HUES48 (cell line): ENCODE data around the gene MSANTD3.
A peak's percentile ranks its signal among the peaks of the same experiment; 100 is the strongest.

Experiments
- H3K27ac ChIP-seq: one replicate; pipeline ENCODE4 v1.7.0; 2013; ENCODE audit warnings: low read depth, low read length, inconsistent platforms
- H3K27me3 ChIP-seq: 2 replicates; pipeline ENCODE4 v1.6.1; 2013; ENCODE audit warnings: mild to moderate bottlenecking, low read length; ENCODE audit not compliant: control insufficient read depth, insufficient read depth
- H3K36me3 ChIP-seq: 2 replicates; pipeline ENCODE4 v1.6.1; 2013; ENCODE audit warnings: low read length; ENCODE audit not compliant: control insufficient read depth, insufficient read depth
- H3K4me1 ChIP-seq: 2 replicates; pipeline ENCODE4 v1.6.1; 2013; ENCODE audit warnings: mild to moderate bottlenecking, low read length; ENCODE audit not compliant: control insufficient read depth, insufficient read depth
- H3K4me3 ChIP-seq: 2 replicates; pipeline ENCODE4 v1.5.1; 2013; ENCODE audit warnings: mild to moderate bottlenecking, low read depth, low read length
- H3K9ac ChIP-seq: 2 replicates; pipeline ENCODE4 v1.6.1; 2013; ENCODE audit warnings: mild to moderate bottlenecking, low read depth, low read length, moderate library complexity
- H3K9me3 ChIP-seq: 2 replicates; pipeline ENCODE4 v1.6.1; 2013; ENCODE audit warnings: low read length; ENCODE audit not compliant: control insufficient read depth, insufficient read depth

The MSANTD3 gene

DNA sequence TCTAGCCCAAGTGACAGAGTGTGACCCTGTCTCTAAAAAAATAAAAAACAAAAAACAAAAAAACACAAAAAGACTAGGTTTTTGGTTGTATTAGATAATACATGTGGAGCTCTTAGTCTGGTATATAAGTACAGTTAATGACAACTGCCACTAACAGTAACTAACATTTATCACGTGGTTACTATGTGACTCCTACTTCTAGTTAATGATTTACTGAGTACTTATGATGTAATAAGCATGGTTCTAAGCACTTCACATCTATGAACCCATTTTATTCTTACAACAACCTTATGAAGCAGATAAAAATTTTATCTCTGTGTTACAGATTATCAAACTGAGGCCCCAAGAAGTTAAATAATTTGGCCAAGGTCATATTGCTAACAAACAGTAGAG is 39.9 kb downstream of the MSANTD3 start:
- H3K9me3 ChIP-seq, result no peaks in the 10 kb centered on the region
- H3K4me3 ChIP-seq, result no peak overlapping the region
- no peak overlapping the region for H3K27ac ChIP-seq
- no peaks in the 10 kb centered on the region for H3K36me3 ChIP-seq
- no peaks in the 10 kb centered on the region for H3K4me1 ChIP-seq
- no peaks in the 10 kb centered on the region for H3K27me3 ChIP-seq
- H3K9ac ChIP-seq, result no peak overlapping the region

DNA sequence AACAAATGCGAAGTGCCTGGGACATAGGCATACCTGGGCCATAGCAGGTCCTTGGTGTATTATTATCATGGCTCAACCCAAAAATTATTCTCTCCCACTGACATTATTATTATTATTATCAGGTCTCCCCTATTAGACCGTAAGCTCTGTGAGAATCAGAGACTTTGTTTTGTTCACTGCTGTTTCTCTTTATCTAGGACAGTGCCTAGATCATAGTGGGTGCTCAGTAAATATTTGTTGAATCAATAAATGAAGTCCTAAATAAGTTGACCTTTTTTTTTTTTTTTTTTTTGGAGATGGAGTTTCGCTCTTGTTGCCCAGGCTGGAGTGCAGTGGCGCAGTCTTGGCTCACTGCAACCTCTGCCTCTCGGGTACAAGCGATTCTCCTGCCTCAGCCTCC is 41.1 kb downstream of the MSANTD3 start:
- no peaks in the 10 kb centered on the region for H3K36me3 ChIP-seq
- no peaks in the 10 kb centered on the region for H3K27me3 ChIP-seq

DNA sequence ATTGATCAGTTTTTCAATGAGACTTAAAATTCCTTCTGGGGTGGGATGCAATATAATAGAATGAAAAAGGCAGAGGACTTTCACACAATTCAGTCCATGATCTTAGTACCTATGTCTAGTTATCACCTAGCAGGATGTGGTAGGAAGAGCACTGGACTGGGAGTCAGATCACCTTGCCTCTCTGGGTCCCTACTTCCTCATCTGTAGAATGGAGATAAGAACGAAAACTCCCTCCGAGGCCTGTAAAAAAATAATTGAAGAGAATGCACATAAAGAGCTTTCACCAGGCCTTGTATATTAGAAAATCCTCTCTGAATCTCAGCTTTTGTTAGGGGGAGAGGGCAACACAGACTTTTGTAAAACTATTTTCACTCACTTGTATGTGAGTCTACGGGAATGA is 45.3 kb downstream of the MSANTD3 start:
- H3K27ac ChIP-seq, result peak overlapping the region; percentile 82

More for the DNA sequence above, 41.1 kb downstream of the MSANTD3 start:
- Histone ChIP-seq H3K9me3 (no peaks in the 10 kb centered on the region), H3K4me3 (no peak overlapping the region), H3K4me1 (peaks cover 7% of the 10 kb centered on the region), H3K9ac (no peak overlapping the region), H3K27ac (no peak overlapping the region)

DNA sequence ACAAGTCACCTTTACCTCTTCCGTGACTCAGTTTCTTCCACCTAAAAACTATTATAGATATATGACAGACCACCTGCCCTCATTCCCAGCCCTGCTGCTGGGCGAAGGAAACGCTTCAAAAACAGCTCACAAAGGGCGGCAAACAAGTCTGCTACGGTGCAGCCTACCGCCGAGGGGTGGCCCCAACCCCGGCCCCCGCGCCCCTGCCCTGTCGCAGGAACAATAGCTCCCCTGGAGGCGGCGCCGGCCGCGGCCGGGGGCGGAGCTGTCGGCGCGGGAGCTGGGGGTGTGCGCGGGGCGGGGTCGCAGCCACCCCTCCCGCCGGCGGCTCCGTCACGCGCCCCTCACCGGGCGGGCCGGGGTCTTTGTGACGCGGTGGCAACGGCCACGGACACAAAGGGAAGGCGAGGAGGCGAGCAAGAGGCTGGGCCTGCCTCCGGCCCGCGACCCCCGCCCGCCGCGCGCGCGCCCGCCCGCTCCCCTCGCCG is 45.9 kb downstream of the MSANTD3 start, which contains the start of gene TMEFF1:
TSS of gene TMEFF1 (plus strand) at position 362 of the 488 bp plus-strand sequence. CDS start 396 bp downstream, outside the sequence.
- Histone ChIP-seq H3K36me3 (no peaks in the 10 kb centered on the region), H3K9ac (peak within 1 kb of the TSS; percentile 93), H3K4me1 (peaks cover 16% of the 10 kb centered on the region), H3K9me3 (no peaks in the 10 kb centered on the region), H3K27me3 (no peaks in the 10 kb centered on the region), H3K27ac (peak within 1 kb of the TSS; percentile 82), H3K4me3 (peak within 1 kb of the TSS; percentile 93)

More for the DNA sequence above, 45.3 kb downstream of the MSANTD3 start:
- no peaks in the 10 kb centered on the region for H3K27me3 ChIP-seq
- no peaks in the 10 kb centered on the region for H3K36me3 ChIP-seq
- no peak overlapping the region for H3K9ac ChIP-seq
- H3K9me3 ChIP-seq, result no peaks in the 10 kb centered on the region
- H3K4me1 ChIP-seq, result peaks cover 16% of the 10 kb centered on the region
- H3K4me3 ChIP-seq, result peak overlapping the region; percentile 93; the same call in 1 of the 2 replicates

DNA sequence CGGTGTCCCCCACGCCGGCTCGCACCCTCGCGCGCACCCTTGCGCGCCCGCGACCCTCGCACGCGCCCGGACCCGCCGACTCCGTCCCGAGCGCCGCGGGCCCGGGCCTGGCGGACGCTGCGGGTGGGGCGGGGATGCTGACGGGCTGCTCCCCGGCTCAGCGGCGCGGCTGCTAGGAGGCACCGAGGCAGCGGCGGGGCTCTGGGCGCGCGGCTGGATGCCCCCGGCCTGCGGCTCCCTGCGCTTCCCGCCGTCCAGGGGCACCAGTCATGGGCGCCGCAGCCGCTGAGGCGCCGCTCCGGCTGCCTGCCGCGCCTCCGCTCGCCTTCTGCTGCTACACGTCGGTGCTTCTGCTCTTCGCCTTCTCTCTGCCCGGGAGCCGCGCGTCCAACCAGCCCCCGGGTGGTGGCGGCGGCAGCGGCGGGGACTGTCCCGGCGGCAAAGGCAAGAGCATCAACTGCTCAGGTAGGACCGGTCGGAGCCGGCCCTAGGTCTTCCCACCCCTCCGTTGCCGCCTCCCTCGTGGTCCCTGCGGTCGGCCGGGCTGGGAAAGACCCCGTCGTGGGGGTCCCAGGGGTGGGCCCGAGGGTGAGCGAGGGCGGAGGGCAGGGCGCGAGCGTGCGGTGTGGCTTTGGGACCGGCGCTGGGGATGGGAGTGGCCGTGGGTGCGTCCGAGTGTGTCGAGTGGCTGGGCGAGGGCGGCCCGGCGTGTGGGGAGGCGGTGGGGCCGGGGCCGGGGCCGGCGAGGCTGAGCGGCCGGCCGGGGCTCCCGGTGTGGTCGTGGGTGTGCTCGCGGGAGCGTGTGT is 46.5 kb downstream of the MSANTD3 start:
- peak overlapping the region; percentile 82 for H3K27ac ChIP-seq

DNA sequence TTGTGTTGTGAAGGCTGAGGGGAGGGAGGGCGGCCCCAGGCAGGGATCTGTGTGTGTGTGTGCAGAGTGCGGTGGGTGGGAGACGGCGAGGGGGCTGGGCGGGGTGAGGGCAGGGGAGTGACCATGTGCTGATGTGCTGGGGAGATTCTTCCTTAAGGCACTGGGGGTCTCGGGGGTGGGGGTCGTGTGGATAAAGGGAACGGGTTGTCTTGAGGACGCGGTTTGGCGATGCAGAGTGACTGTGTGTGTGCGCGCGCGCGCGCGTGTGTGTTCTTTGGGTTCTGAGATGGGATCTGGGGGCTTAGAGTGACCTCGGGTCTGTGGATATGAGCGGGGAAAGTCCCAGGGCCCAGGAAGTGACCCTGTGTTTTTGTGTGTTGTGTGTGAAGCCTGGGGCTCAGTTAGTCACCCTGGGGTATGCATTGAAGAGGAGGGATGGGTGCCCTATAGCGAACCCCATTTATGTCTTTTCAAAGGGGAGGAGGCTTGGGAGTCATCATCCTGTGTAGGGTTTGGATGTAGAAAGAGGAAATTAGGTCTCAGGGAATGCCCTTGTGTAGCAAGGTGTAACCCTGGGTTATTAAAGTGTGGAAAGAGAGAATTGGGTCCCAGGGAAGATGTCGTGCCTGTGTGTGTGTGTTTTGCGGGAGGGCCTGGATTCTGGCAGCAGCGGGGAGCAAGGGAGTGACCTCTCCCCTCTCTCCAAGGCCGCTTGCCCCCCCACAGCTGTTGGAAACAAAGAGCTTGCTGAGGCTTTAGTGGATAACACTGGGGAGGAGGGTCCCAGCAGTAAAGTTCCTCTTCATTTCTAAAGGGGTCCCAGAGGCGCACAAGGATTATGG is 47.4 kb downstream of the MSANTD3 start:
- H3K4me3 ChIP-seq, result peak overlapping the region; percentile 93
- peaks cover 20% of the 10 kb centered on the region for H3K4me1 ChIP-seq
- H3K9ac ChIP-seq, result peak overlapping the region; percentile 93
- H3K9me3 ChIP-seq, result no peaks in the 10 kb centered on the region
- H3K27me3 ChIP-seq, result no peaks in the 10 kb centered on the region
- H3K36me3 ChIP-seq, result no peaks in the 10 kb centered on the region
- peak overlapping the region; percentile 82 for H3K27ac ChIP-seq

More for the DNA sequence above, 46.5 kb downstream of the MSANTD3 start:
- Histone ChIP-seq H3K9me3 (no peaks in the 10 kb centered on the region), H3K4me1 (peaks cover 20% of the 10 kb centered on the region), H3K9ac (peak overlapping the region; percentile 93), H3K27me3 (no peaks in the 10 kb centered on the region), H3K4me3 (peak overlapping the region; percentile 93), H3K36me3 (no peaks in the 10 kb centered on the region)

DNA sequence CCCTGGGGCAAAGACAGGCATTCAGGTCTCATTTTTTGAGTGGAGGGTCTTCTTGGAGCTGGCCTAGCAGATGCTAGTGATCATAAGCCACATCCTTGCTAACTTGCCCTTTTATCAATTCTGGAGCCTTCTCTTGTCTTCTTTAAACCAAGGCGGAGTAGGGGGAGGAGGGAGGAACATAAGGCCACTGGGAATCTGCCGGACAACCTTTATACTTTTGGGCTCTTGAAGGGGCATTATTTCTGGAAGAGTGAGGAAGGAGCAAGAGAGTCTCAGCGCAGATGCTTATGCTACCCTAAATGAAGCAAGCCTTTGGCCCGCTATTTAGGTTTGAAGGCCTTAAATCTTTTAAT is 48.0 kb downstream of the MSANTD3 start:
- H3K27ac ChIP-seq, result peak overlapping the region; percentile 82

DNA sequence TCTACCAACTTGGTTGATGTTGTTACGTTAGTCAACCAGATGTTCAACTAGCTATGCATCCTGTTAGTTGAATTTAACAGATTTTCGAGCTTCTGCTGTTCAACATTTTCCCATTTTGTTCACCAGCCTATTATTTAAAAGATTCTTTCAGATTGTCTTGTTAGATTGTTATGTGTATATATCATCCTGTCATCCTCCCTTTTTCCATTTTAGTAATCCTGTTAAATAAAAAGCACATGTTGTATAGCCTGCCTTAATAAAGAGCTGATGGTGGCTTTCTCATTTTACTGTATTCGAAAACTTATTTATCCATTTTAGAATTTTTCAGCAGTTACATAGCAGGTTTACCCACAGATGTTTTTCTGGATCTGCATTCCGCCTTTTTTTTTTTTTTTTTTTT is 50.3 kb downstream of the MSANTD3 start:
- Histone ChIP-seq H3K4me3 (no peak overlapping the region), H3K9ac (no peak overlapping the region), H3K4me1 (peaks cover 17% of the 10 kb centered on the region), H3K27me3 (no peaks in the 10 kb centered on the region), H3K36me3 (no peaks in the 10 kb centered on the region), H3K27ac (no peak overlapping the region), H3K9me3 (no peaks in the 10 kb centered on the region)

More for the DNA sequence above, 48.0 kb downstream of the MSANTD3 start:
- Histone ChIP-seq H3K4me1 (peaks cover 20% of the 10 kb centered on the region), H3K36me3 (no peaks in the 10 kb centered on the region), H3K27me3 (no peaks in the 10 kb centered on the region), H3K4me3 (peak overlapping the region; percentile 93), H3K9ac (peak overlapping the region; percentile 93; the same call in 1 of the 2 replicates), H3K9me3 (no peaks in the 10 kb centered on the region)

DNA sequence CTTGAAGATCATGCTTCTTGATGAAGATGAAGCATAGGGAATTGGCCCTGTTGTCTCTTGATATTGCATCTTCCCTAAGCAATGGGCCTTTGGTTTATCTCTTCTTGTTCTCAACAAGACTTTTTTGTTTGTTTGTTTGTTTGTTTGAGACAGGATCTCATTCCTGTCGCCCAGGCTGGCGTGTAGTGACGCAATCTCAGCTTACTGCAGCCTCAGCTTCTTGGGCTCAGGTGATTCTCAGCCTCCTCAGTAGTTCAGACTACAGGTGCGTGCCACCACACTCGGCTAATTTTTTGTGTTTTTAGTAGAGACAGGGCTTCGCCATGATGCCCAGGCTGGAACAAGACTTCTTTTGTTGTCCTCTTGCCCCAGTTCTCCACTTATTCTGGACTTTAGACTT is 51.2 kb downstream of the MSANTD3 start:
- Histone ChIP-seq H3K9me3 (no peaks in the 10 kb centered on the region), H3K36me3 (no peaks in the 10 kb centered on the region), H3K4me3 (no peak overlapping the region), H3K4me1 (peaks cover 16% of the 10 kb centered on the region), H3K27ac (no peak overlapping the region), H3K27me3 (no peaks in the 10 kb centered on the region), H3K9ac (no peak overlapping the region)

DNA sequence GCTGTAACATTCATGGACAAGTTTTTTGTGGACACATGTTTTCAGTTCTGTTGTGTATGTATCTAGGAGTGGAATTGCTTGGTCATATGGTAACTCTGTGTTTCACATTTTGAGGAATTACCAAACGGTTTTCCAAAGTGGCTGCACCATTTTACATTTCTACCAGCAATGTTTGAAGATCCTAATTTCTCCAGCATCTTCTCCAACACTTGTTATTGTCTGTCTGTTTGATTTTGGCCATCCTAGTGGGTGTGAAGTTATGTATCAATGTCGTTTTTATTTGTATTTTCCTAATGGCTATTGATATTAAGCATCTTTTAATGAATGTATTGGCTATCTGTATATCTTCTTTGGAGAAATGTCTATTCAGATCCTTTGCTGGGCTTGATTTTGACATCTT is 52.9 kb downstream of the MSANTD3 start:
- Histone ChIP-seq H3K9ac (no peak overlapping the region), H3K27ac (no peak overlapping the region), H3K27me3 (no peaks in the 10 kb centered on the region), H3K4me3 (no peak overlapping the region), H3K36me3 (no peaks in the 10 kb centered on the region), H3K4me1 (peaks cover 15% of the 10 kb centered on the region), H3K9me3 (no peaks in the 10 kb centered on the region)
